ENCODE results near the gene HSPG2. TPM values are rescaled to one million over a fixed set of nuclear protein-coding genes. Genes with fewer than 3 reads are reported as not detected.

The HSPG2 gene
- total RNA-seq, 6 experiments from 2014 or later = 275 to 430 (median 297) TPM

- TF ChIP-seq CTCF (IDR thresholded peaks at IDR 0.05) = no peak
- H3K27me3 Mint-ChIP-seq (ENCODE audit: insufficient read depth) = no peaks in the 10 kb centered on the region; the same call in none of the 2 replicates
- no peak overlapping the region for H3K4me3 Mint-ChIP-seq
- peak overlapping the region; percentile 81 for H3K27ac Mint-ChIP-seq
- H3K9me3 Mint-ChIP-seq = no peaks in the 10 kb centered on the region
- DNase-seq = no peak
- H3K36me3 Mint-ChIP-seq (ENCODE audit: low read depth) = peaks cover 26% of the 10 kb centered on the region
- H3K4me1 Mint-ChIP-seq (ENCODE audit: low read depth) = peaks cover 70% of the 10 kb centered on the region
Measured at GRCh38 chr1:21913258-21913657, 23.9 kb downstream of the HSPG2 start.

GRCh38 chr1:21912038-21912758 lies 24.9 kb downstream of the HSPG2 start:
- Mint-ChIP-seq H3K9me3 (no peaks in the 10 kb centered on the region), H3K36me3 (ENCODE audit: low read depth) (peaks cover 29% of the 10 kb centered on the region; the same call in 1 of the 2 replicates), H3K4me1 (ENCODE audit: low read depth) (peaks cover 71% of the 10 kb centered on the region), H3K27ac (peak overlapping the region; percentile 81), H3K4me3 (no peak overlapping the region), H3K27me3 (ENCODE audit: insufficient read depth) (no peaks in the 10 kb centered on the region; the same call in none of the 2 replicates)
- no peak for DNase-seq
- no peak for TF ChIP-seq CTCF (IDR thresholded peaks at IDR 0.05)

DNA sequence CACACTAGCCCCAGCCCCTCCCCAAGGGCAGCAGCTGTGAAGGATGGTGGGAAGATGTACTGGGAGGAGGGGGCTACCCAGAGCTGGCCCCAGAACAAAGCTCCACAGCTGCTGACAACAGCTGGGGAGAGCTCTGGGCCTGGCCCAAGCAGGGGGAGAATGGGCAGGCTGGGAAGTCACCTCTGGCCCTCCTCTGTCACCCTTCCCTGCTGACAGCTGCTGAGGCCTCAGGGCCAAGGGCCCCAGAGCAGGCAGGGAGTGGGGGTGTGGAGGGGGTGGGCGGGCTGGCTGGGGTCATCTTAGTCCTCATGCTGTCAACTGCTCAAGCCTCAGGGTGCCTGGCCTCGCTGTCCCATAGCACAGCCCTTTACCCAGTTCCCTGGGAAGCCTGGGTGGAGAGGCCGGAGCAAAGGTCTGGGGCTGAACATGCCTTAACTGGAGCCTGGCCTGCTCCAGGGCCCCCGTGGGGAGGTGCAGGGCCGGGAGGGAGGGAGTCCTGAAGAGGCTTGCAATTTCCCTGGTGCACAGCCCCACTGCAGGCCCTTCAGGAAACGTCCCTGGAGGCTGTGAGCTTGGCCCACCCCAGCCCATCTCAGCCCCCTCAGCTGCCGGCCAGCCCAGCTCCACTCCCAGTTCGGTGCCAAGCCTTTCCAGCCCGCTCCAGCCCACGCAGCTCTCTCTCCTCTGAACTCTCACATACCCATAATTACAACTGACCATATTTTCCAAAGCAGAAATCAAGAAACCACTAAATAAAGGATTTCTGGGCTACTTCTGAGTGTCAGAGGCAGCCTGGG lies 25.7 kb downstream of the HSPG2 start:
- TF ChIP-seq CTCF (IDR thresholded peaks at IDR 0.05) = no peak
- Mint-ChIP-seq H3K27me3 (ENCODE audit: insufficient read depth) (no peaks in the 10 kb centered on the region; the same call in none of the 2 replicates), H3K4me3 (no peak overlapping the region), H3K27ac (peak overlapping the region; percentile 85), H3K36me3 (ENCODE audit: low read depth) (peaks cover 26% of the 10 kb centered on the region; the same call in 1 of the 2 replicates), H3K4me1 (ENCODE audit: low read depth) (peaks cover 73% of the 10 kb centered on the region), H3K9me3 (no peaks in the 10 kb centered on the region)
- DNase-seq = no peak

DNA sequence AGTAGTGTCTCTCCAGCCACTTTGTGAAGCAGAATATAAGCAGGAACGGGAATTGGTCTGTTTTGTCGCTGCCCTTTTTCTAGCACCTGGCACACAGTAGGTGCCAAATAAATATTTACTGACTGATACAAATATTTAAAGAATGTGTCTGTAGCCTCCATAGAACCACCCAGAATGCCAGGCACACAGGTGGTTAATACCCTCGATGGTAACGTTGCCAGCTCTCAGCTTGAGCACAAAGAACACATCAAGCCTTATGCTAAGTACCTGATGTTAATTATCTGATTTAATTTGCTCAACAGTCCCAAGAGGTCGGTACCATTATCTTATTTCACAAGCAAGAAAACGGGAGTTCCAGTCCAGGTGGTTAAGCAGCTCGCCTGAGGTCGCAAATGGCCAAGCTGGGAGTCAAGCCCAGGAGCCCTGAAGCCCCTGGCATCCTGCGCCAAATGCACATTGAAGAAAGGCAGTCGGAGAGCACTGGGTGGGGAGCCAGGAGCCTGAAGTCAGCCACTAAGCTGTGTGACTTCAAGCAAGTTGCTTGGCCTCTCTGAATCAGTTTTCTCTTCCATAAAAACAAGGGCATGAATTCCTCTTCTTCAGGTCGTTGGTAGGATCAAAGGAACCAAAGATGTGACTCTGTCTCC lies 26.4 kb downstream of the HSPG2 start:
- peaks cover 26% of the 10 kb centered on the region; the same call in 1 of the 2 replicates for H3K36me3 Mint-ChIP-seq (ENCODE audit: low read depth)
- H3K4me1 Mint-ChIP-seq (ENCODE audit: low read depth) = peaks cover 76% of the 10 kb centered on the region
- H3K9me3 Mint-ChIP-seq = no peaks in the 10 kb centered on the region
- DNase-seq = no peak
- H3K4me3 Mint-ChIP-seq = no peak overlapping the region
- H3K27ac Mint-ChIP-seq = peak overlapping the region; percentile 85
- no peak for TF ChIP-seq CTCF (IDR thresholded peaks at IDR 0.05)
- H3K27me3 Mint-ChIP-seq (ENCODE audit: insufficient read depth) = no peaks in the 10 kb centered on the region; the same call in none of the 2 replicates

- DNase-seq = no peak
- Mint-ChIP-seq H3K36me3 (ENCODE audit: low read depth) (peaks cover 24% of the 10 kb centered on the region), H3K4me1 (ENCODE audit: low read depth) (peaks cover 75% of the 10 kb centered on the region), H3K9me3 (no peaks in the 10 kb centered on the region), H3K27me3 (ENCODE audit: insufficient read depth) (no peaks in the 10 kb centered on the region; the same call in 1 of the 2 replicates), H3K27ac (peak overlapping the region; percentile 85), H3K4me3 (no peak overlapping the region)
- no peak for TF ChIP-seq CTCF (IDR thresholded peaks at IDR 0.05)
Measured at GRCh38 chr1:21909787-21910503, 27.2 kb downstream of the HSPG2 start.

All from HFFc6 (cell line).